Ishikawa (cell line): ENCODE measurements around the gene TSPAN14.

Experiments used
- CEBPB ChIP-seq: IDR thresholded peaks from 2 replicates; pipeline ENCODE4 v1.6.1; 2012
- CREB1 ChIP-seq: IDR thresholded peaks from 2 replicates; pipeline ENCODE4 v1.6.1; 2012; ENCODE audit warnings: low read depth
- EGR1 ChIP-seq: IDR thresholded peaks from 2 replicates; pipeline ENCODE4 v1.6.1; 2012
- EP300 ChIP-seq: IDR thresholded peaks from 2 replicates; pipeline ENCODE4 v1.6.1; 2012; ENCODE audit warnings: borderline replicate concordance
- FOXM1 ChIP-seq: IDR thresholded peaks from 2 replicates; pipeline ENCODE4 v1.6.1; 2012; ENCODE audit warnings: low read depth, borderline replicate concordance
- NFIC ChIP-seq: IDR thresholded peaks from 2 replicates; pipeline ENCODE4 v1.6.1; 2012
- RAD21 ChIP-seq: IDR thresholded peaks from 2 replicates; pipeline ENCODE4 v1.6.1; 2012; ENCODE audit warnings: low read depth
- REST ChIP-seq: IDR thresholded peaks from 2 replicates; pipeline ENCODE4 v1.6.1; 2012; ENCODE audit warnings: low read depth, mild to moderate bottlenecking
- TAF1 ChIP-seq: IDR thresholded peaks from 2 replicates; pipeline ENCODE4 v1.6.1; 2012; ENCODE audit warnings: low read depth, mild to moderate bottlenecking
- TCF12 ChIP-seq: IDR thresholded peaks from 2 replicates; pipeline ENCODE4 v1.6.1; 2012; ENCODE audit warnings: low read depth
- TEAD4 ChIP-seq: IDR thresholded peaks from 2 replicates; pipeline ENCODE4 v1.6.1; 2012
- USF1 ChIP-seq: IDR thresholded peaks from 2 replicates; pipeline ENCODE4 v1.6.1; 2012
- YY1 ChIP-seq: IDR thresholded peaks from 2 replicates; pipeline ENCODE4 v1.6.1; 2012; ENCODE audit warnings: low read depth
- ZBTB7A ChIP-seq: IDR thresholded peaks from 2 replicates; pipeline ENCODE4 v1.6.1; 2012; ENCODE audit warnings: low read depth
- TF ChIP-seq, protein P1 (sequence below): IDR thresholded peaks from 2 replicates; pipeline ENCODE4 v1.6.1; 2012

Gene TSPAN14

DNA sequence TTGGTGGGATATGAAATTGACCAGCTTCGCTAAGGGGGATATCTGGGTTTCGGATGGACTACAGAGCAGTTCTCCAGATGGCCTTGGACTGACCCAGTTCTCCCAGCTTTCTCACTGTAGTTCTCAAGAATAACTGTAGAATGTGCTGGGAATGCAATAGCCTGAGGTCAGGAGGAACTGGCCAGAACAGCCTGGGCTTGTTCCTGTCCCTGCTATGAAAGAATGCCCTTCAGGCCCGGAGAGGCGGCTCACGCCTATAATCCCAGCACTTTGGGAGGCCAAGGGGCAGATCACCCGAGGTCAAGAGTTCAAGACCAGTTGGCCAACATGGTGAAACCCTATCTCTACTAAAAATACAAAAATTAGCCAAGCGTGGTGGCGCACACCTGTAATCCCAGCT, 12.3 kb upstream of the TSPAN14 start:
- no peak for TF ChIP-seq CEBPB
- TF ChIP-seq ZBTB7A: no peak
- TF ChIP-seq, protein P1, sequence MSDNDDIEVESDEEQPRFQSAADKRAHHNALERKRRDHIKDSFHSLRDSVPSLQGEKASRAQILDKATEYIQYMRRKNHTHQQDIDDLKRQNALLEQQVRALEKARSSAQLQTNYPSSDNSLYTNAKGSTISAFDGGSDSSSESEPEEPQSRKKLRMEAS: no peak
- TF ChIP-seq REST: no peak
- no peak for TF ChIP-seq YY1
- TF ChIP-seq TCF12: no peak
- TF ChIP-seq TAF1: no peak
- TF ChIP-seq EGR1: no peak
- no peak for TF ChIP-seq CREB1
- TF ChIP-seq EP300: no peak
- no peak for TF ChIP-seq RAD21
- no peak for TF ChIP-seq USF1
- TF ChIP-seq NFIC: no peak
- TF ChIP-seq TEAD4: no peak
- no peak for TF ChIP-seq FOXM1

GRCh38 chr10:80442879-80443278, 11.2 kb upstream of the TSPAN14 start:
- TF ChIP-seq EP300 (no peak), TEAD4 (no peak), TCF12 (no peak)

DNA sequence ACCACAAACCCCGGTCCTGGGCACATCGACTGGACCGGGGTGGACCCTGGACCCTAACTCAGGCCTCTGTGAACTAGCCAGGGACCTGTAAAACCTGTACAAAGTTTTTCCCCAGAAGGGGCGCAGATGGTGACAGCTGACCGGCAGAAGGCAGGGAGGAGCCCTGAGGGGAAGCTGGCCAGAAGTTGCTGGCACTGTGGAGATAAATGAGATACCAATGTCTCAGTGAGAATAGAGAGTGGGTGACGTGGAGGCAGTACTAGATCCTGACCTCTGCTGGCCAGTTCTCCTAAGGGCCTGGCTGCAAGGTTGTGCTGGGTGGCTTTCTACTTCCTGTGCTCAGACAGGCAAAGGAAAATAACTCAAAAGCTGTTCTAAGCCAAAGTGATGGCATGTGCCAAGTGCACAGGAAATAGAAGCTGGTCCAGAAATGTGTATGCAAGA, 10.6 kb upstream of the TSPAN14 start:
- no peak for TF ChIP-seq CEBPB
- no peak for TF ChIP-seq TAF1
- peak; percentile 30 for TF ChIP-seq RAD21
- no peak for TF ChIP-seq CREB1

GRCh38 chr10:80444124-80444523, 10.0 kb upstream of the TSPAN14 start:
- TF ChIP-seq REST (no peak), FOXM1 (no peak), CEBPB (no peak), CREB1 (no peak), EP300 (no peak), YY1 (no peak), TCF12 (no peak), TAF1 (no peak)

GRCh38 chr10:80444646-80445319, 9.3 kb upstream of the TSPAN14 start:
- TF ChIP-seq RAD21: peak; percentile 90
- no peak for TF ChIP-seq NFIC
- TF ChIP-seq ZBTB7A: no peak
- TF ChIP-seq TAF1: no peak

GRCh38 chr10:80447436-80448190, 6.5 kb upstream of the TSPAN14 start:
- TF ChIP-seq TCF12 (no peak), EP300 (no peak), USF1 (peak; percentile 37; the same call in 1 of the 2 replicates)
